HepG2 (cell line): ENCODE results near the gene MEGF11. TPM values are rescaled to one million over a fixed set of nuclear protein-coding genes. Genes with fewer than 3 reads are reported as not detected.

Experiments used
- ATAC-seq: fragments of 200-7000 bp; cut with Tn5 transposase; 3 replicates; pipeline ENCODE4 v1.9.1; 2020; ENCODE audit warnings: mild to moderate bottlenecking, moderate library complexity
- BruUV-seq: library from RNA; stranded (reverse); fragments of 400-500 nt; replicated peaks from 2 replicates; lab custom pipeline; 2021; lab: Mats Ljungman, UMichigan
- CTCF ChIA-PET: fragments of 300-600 bp; formaldehyde crosslinking; extraction: SDS; loops from one replicate; lab custom pipeline; 2021; ENCODE audit warnings: low total read pairs, inconsistent platforms, low intra/inter-chr PET ratio; lab: Yijun Ruan, JAX
- POLR2A ChIA-PET: fragments of 350-600 bp; sonication (Branson Sonifier 250); formaldehyde crosslinking; loops from one replicate; lab custom pipeline; 2020; ENCODE audit warnings: antibody characterized with exemption, inconsistent platforms; lab: Yijun Ruan, JAX
- DNase-seq: peaks from one replicate; pipeline ENCODE4 v3.0.0-alpha.2; 2015; ENCODE audit warnings: low spot score
- FAIRE-seq: peaks from 3 replicates; lab custom pipeline; 2011; peaks lifted over from hg19 to GRCh38; lab: Jason Lieb, UNC
- H2AFZ ChIP-seq: one replicate; pipeline ENCODE4 v1.6.1; 2011; ENCODE audit warnings: low read length, inconsistent platforms
- H3K27ac ChIP-seq: fragments of 300-600 bp; 3 replicates; pipeline ENCODE4 v1.8.0; 2011; ENCODE audit warnings: mixed run types, mild to moderate bottlenecking, mixed read lengths, low read length, inconsistent platforms; ENCODE audit not compliant: insufficient read depth; ENCODE audit errors: extremely low read length
- H3K27me3 ChIP-seq, 2 experiments: fragments of 200-600 bp in 1 of 2; 2 replicates in 1 of 2; 3 replicates in 1 of 2; pipeline versions ENCODE4 v1.6.0 to v1.8.0; 2011; ENCODE audit warnings: low read length in 2 of 2, mild to moderate bottlenecking in 2 of 2, moderate library complexity in 2 of 2, inconsistent platforms in 1 of 2; ENCODE audit not compliant: insufficient read depth in 2 of 2, control insufficient read depth in 1 of 2
- H3K36me3 ChIP-seq, 2 experiments: fragments of 200-600 bp in 1 of 2; replicated peaks in 1 of 2; 2 replicates in 1 of 2; 3 replicates in 1 of 2; pipeline versions ENCODE4 v1.5.1 to v1.8.0; 2011; ENCODE audit warnings: low read length in 2 of 2, inconsistent platforms in 1 of 2; ENCODE audit not compliant: insufficient read depth in 2 of 2, control insufficient read depth in 1 of 2
- H3K4me1 ChIP-seq: 2 replicates; pipeline ENCODE4 v1.5.1; 2012; ENCODE audit warnings: low read length, inconsistent platforms; ENCODE audit not compliant: insufficient read depth
- H3K4me2 ChIP-seq: 2 replicates; pipeline ENCODE4 v1.6.0; 2011; ENCODE audit warnings: low read depth, low read length, inconsistent platforms
- H3K4me3 ChIP-seq, 3 experiments: fragments of 200-600 bp in 1 of 3; sonication (generic), shearing (Covaris generic) in 1 of 3; replicated peaks in 1 of 3; 2 replicates each; pipeline ENCODE4 v1.5.1; 2011 to 2016; ENCODE audit warnings: low read length in 3 of 3, inconsistent platforms in 2 of 3, low read depth in 2 of 3, mild to moderate bottlenecking in 2 of 3, control low read depth in 1 of 3, mixed read lengths in 1 of 3; ENCODE audit not compliant: insufficient read depth in 1 of 3
- H3K79me2 ChIP-seq: one replicate; pipeline ENCODE4 v1.6.1; 2011; ENCODE audit warnings: low read length, inconsistent platforms; ENCODE audit not compliant: insufficient read depth
- H3K9ac ChIP-seq: 2 replicates; pipeline ENCODE4 v1.6.0; 2011; ENCODE audit warnings: mild to moderate bottlenecking, low read depth, low read length, inconsistent platforms; ENCODE audit not compliant: insufficient read depth
- H3K9me3 ChIP-seq: 2 replicates; pipeline ENCODE4 v1.5.1; 2012; ENCODE audit warnings: mild to moderate bottlenecking, low read length
- H4K20me1 ChIP-seq: 2 replicates; pipeline ENCODE4 v1.6.0; 2011; ENCODE audit warnings: inconsistent platforms, mild to moderate bottlenecking, low read length, moderate library complexity; ENCODE audit not compliant: insufficient read depth
- CC2D1A ChIP-seq: sonication (generic); formaldehyde crosslinking; IDR thresholded peaks from 2 replicates; pipeline ENCODE4 v1.8.1; 2023; ENCODE audit warnings: mild to moderate bottlenecking, missing genetic modification reagents
- CTCF ChIP-seq: sonication (generic); formaldehyde crosslinking; IDR thresholded peaks from 2 replicates; pipeline ENCODE4 v1.5.0; 2020; ENCODE audit warnings: mild to moderate bottlenecking, missing genetic modification reagents, moderate library complexity
- KDM5A ChIP-seq: fragments of 200-600 bp; sonication (generic); IDR thresholded peaks from 2 replicates; pipeline ENCODE4 v1.7.0; 2018; ENCODE audit warnings: antibody characterized with exemption, mild to moderate bottlenecking, low read length, borderline replicate concordance
- MAFF ChIP-seq: IDR thresholded peaks from 2 replicates; pipeline ENCODE4 v1.6.1; 2011; ENCODE audit warnings: low read depth, low read length, improper control_type of control experiment
- STAG1 ChIP-seq: sonication (generic); formaldehyde crosslinking; IDR thresholded peaks from 2 replicates; pipeline ENCODE4 v1.4.0; 2020; ENCODE audit warnings: missing genetic modification reagents
- ZNF614 ChIP-seq: IDR thresholded peaks from 2 replicates; pipeline ENCODE4 v1.6.1; 2018; ENCODE audit warnings: missing biosample characterization, missing genetic modification reagents, inconsistent platforms, borderline replicate concordance
- WGBS: methylation state at CpG from one replicate; pipeline ENCODE4 v1.1.6; 2017; ENCODE audit warnings: low lambda C conversion rate; 5-methylcytosine and 5-hydroxymethylcytosine counted together
- in situ Hi-C: cut with HindIII; loops from 2 replicates; pipeline ENCODE4 v1.10.0; 2017; ENCODE audit warnings: low pct_unique_long_range_greater_than_20kb; ENCODE audit not compliant: extremely low pct_ligation_motif_present
- intact Hi-C: fragments of 100-400 bp; cut with micrococcal nuclease; formaldehyde crosslinking; loops from one replicate; pipeline ENCODE4 v1.10.0; 2022; ENCODE audit not compliant: unreplicated experiment
- polyA plus RNA-seq, 8 experiments: library from polyadenylated mRNA; depleted of rRNA in 3 of 8; stranded (reverse) in 7 of 8; unstranded in 1 of 8; fragments of >200 nt; fragmentation: Illumina TruSeq in 4 of 8; extraction: Trizol in 4 of 8; gene quantifications; 2 replicates each; pipeline versions ENCODE4 v1.2.1 to v1.2.3, GENCODE V29; 2011 to 2016; ENCODE audit warnings: low read depth in 4 of 8, missing spikeins in 1 of 8, mixed read lengths in 1 of 8; ENCODE audit not compliant: insufficient read depth in 1 of 8
- total RNA-seq, 5 experiments: library from RNA; depleted of rRNA; stranded (reverse); fragments of >200 nt; fragmentation: Illumina TruSeq; extraction: Trizol; gene quantifications; 2 replicates each; pipeline ENCODE4 v1.2.3, GENCODE V29; 2016; ENCODE audit warnings: low read depth in 1 of 5
- TF ChIP-seq, protein P1 (sequence below): IDR thresholded peaks from 2 replicates; pipeline ENCODE4 v1.6.1; 2012; ENCODE audit warnings: low read depth, low read length, improper control_type of control experiment
- TF ChIP-seq, protein P2 (sequence below): sonication (generic); formaldehyde crosslinking; IDR thresholded peaks from 2 replicates; pipeline ENCODE4 v1.4.0; 2020; ENCODE audit warnings: missing genetic modification reagents, mild to moderate bottlenecking, borderline replicate concordance

The MEGF11 gene
- total and polyA plus RNA-seq, 2 of the 13 experiments (the other 11 are each of a cell fraction or from before 2014, with no cell fraction given) = not detected

DNA sequence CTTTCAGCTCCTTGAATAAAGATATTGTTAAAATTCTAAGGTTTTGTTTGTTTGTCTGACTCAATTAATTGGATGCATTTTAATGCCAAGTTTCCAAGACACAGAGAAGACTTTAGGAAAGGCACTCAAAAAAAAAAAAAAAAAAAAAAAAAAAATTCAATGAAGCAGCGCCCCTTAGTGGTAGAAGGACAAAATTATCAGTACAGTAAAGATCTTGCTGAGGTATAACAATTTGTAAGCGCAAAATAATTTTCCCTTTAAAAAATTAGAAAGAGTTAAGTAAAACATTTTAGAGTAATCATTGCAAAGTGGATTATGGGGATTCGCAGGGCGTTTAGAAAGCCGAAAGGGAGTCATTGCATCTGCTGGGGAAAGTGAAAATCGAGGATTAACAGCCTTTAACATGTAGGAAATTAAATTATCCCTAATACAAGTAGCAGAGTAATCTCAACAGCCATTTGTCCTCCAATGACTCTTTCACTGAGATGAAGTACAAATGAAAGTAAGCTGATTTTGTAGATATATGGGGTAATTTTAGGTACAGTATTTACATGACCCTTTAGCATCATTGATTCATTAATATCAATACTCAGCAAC lies 34.0 kb upstream of the MEGF11 start:
- intact Hi-C loops (loop anchor here (1.0 kb wide), 1 partner anchor 371 kb away; no protein-coding TSS in a partner anchor), in situ Hi-C loops (loop anchor here (5.0 kb wide), 1 partner anchor 35 kb away; the partner anchor contains the start of gene MEGF11)
- H3K9me3 ChIP-seq = no peaks in the 10 kb centered on the region
- ATAC-seq (0 out of 3 replicates have a peak, but pooled peaks have one; percentile 25), DNase-seq (no peak), FAIRE-seq (no peak)
- H3K79me2 ChIP-seq = no peaks in the 10 kb centered on the region
- WGBS = 15% methylated on average over 6 of the region's 6 CpGs
- no peaks in the 10 kb centered on the region for H3K36me3 ChIP-seq
- no peak overlapping the region for H3K4me3 ChIP-seq
- no peaks in the 10 kb centered on the region for H4K20me1 ChIP-seq
- peak overlapping the region; percentile 8; the same call in 1 of the 2 replicates for H3K4me2 ChIP-seq
- BruUV-seq = no TSS peak
- ChIA-PET CTCF (interaction anchor here (0.9 to 1.2 kb wide), 3 partner anchors 211 to 649 kb away, joined by 3 read pairs; no protein-coding TSS in a partner anchor), POLR2A (no interaction called here)
- TF ChIP-seq CC2D1A = no peak
- TF ChIP-seq KDM5A = no peak
- peak; percentile 9; the same call in 1 of the 2 replicates for TF ChIP-seq MAFF
- TF ChIP-seq, protein P1, sequence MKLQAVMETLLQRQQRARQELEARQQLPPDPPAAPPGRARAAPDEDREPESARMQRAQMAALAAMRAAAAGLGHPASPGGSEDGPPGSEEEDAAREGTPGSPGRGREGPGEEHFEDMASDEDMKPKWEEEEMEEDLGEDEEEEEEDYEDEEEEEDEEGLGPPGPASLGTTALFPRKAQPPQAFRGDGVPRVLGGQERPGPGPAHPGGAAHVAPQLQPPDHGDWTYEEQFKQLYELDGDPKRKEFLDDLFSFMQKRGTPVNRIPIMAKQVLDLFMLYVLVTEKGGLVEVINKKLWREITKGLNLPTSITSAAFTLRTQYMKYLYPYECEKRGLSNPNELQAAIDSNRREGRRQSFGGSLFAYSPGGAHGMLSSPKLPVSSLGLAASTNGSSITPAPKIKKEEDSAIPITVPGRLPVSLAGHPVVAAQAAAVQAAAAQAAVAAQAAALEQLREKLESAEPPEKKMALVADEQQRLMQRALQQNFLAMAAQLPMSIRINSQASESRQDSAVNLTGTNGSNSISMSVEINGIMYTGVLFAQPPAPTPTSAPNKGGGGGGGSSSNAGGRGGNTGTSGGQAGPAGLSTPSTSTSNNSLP = 0 out of 2 replicates have a peak, but pooled peaks have one; percentile 14
- TF ChIP-seq ZNF614 = 0 out of 2 replicates have a peak, but pooled peaks have one; percentile 2
- TF ChIP-seq CTCF (CRISPR knock-in tag) = peak; percentile 20; the same call in 1 of the 2 replicates
- TF ChIP-seq STAG1 (CRISPR knock-in tag) = peak; percentile 33; the same call in 1 of the 2 replicates
- TF ChIP-seq, protein P2, sequence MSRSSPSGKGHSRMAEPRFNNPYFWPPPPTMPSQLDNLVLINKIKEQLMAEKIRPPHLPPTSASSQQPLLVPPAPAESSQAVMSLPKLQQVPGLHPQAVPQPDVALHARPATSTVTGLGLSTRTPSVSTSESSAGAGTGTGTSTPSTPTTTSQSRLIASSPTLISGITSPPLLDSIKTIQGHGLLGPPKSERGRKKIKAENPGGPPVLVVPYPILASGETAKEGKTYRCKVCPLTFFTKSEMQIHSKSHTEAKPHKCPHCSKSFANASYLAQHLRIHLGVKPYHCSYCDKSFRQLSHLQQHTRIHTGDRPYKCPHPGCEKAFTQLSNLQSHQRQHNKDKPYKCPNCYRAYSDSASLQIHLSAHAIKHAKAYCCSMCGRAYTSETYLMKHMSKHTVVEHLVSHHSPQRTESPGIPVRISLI (CRISPR knock-in tag) = peak; percentile 85
- H3K27me3 ChIP-seq = no peaks in the 10 kb centered on the region
- peaks cover 23% of the 10 kb centered on the region for H3K4me1 ChIP-seq
- no peak overlapping the region for H2AFZ ChIP-seq
- no peak overlapping the region for H3K9ac ChIP-seq
- no peak overlapping the region for H3K27ac ChIP-seq
